Spleen (tissue), 11 donors: ENCODE data around the gene NXN. TPM values are rescaled to one million over a fixed set of nuclear protein-coding genes. Genes with fewer than 3 reads are reported as not detected.

Experiments
- DNase-seq: peaks from one replicate; pipeline ENCODE4 v3.0.0-alpha.2; 2020
- H3K27ac ChIP-seq, 8 donors: fragments of 200-600 bp; sonication (generic) in 7 of 8; 1 replicate in 4 of 8; 2 replicates in 4 of 8; pipeline versions ENCODE4 v1.5.0 to v1.8.0; 2016 to 2021; ENCODE audit warnings: inconsistent platforms in 4 of 8, mild to moderate bottlenecking in 4 of 8, moderate library complexity in 1 of 8
- H3K27me3 ChIP-seq, 7 donors: fragments of 200-600 bp; sonication (generic) in 6 of 7; replicated peaks in 1 of 7; 1 replicate in 4 of 7; 2 replicates in 3 of 7; pipeline versions ENCODE4 v1.5.0 to v1.8.0; 2016 to 2021; ENCODE audit warnings: inconsistent platforms in 3 of 7, mild to moderate bottlenecking in 1 of 7
- H3K36me3 ChIP-seq, 6 donors: fragments of 200-600 bp; sonication (generic) in 5 of 6; 1 replicate in 4 of 6; 2 replicates in 2 of 6; pipeline versions ENCODE4 v1.5.0 to v1.8.0; 2016 to 2021; ENCODE audit warnings: inconsistent platforms in 2 of 6
- H3K4me1 ChIP-seq, 6 donors: fragments of 200-600 bp; sonication (generic) in 5 of 6; 1 replicate in 3 of 6; 2 replicates in 3 of 6; pipeline versions ENCODE4 v1.5.0 to v1.8.0; 2016 to 2021; ENCODE audit warnings: inconsistent platforms in 3 of 6
- H3K4me3 ChIP-seq, 8 donors: fragments of 200-600 bp; sonication (generic) in 7 of 8; 1 replicate in 4 of 8; 2 replicates in 4 of 8; pipeline versions ENCODE4 v1.5.0 to v1.8.0; 2016 to 2021; ENCODE audit warnings: inconsistent platforms in 4 of 8, mild to moderate bottlenecking in 4 of 8, moderate library complexity in 2 of 8
- H3K9me3 ChIP-seq, 8 donors: fragments of 200-600 bp; sonication (generic) in 7 of 8; 1 replicate in 4 of 8; 2 replicates in 4 of 8; pipeline versions ENCODE4 v1.5.0 to v1.8.0; 2016 to 2021; ENCODE audit warnings: inconsistent platforms in 4 of 8
- CTCF ChIP-seq, 11 experiments: fragments of 200-600 bp in 7 of 11; fragments of 450-650 bp in 4 of 11; sonication (generic) in 4 of 11; IDR thresholded peaks in 8 of 11; conservative IDR thresholded peaks in 3 of 11; 1 replicate in 7 of 11; 2 replicates in 4 of 11; pipeline versions ENCODE4 v1.4.0 to v1.8.0; 2016 to 2021; ENCODE audit warnings: antibody characterized with exemption in 11 of 11, inconsistent platforms in 4 of 11, mild to moderate bottlenecking in 1 of 11
- POLR2A ChIP-seq, 3 donors: fragments of 450-650 bp; IDR thresholded peaks; one replicate each; pipeline ENCODE4 v1.5.1; 2017; ENCODE audit warnings: antibody characterized with exemption in 3 of 3, mild to moderate bottlenecking in 1 of 3
- POLR2AphosphoS5 ChIP-seq, 3 donors: sonication (generic); formaldehyde crosslinking; IDR thresholded peaks; one replicate each; pipeline ENCODE4 v1.5.1; 2017; ENCODE audit warnings: antibody characterized with exemption in 3 of 3
- WGBS, 5 donors: extraction: QIAGEN DNeasy Blood & Tissue Kit in 3 of 5; methylation state at CpG; one replicate each; pipeline versions ENCODE4 v1.1.5 to v1.1.7; 2013 to 2018; 5-methylcytosine and 5-hydroxymethylcytosine counted together
- intact Hi-C: fragments of 100-400 bp; cut with DNase I; formaldehyde crosslinking; loops from one replicate; pipeline ENCODE4 v1.15.0; 2023; ENCODE audit warnings: low total_unique reads
- polyA plus RNA-seq, 3 donors: library from polyadenylated mRNA; stranded (reverse); fragments of 200-250 nt; gene quantifications; one replicate each; pipeline ENCODE4 v1.2.1, GENCODE V29; 2013
- total RNA-seq, 7 donors: library from RNA; depleted of rRNA in 3 of 7; stranded (reverse); fragments of >200 nt in 3 of 7; fragmentation: NEBNext Ultra II Directional in 4 of 7; extraction: Animal tissue kit (Norgen Biotek cat#: 25700) in 4 of 7; gene quantifications; one replicate each; pipeline versions ENCODE4 v1.1.0 to v1.2.1, GENCODE V29; 2016 to 2021
- donor health status: healthy with polysubstance abuse.
- donor health status: DM: no; HTN: no; CAD: no; lungs with moderate emphysema.
- donor health status: DM: no; HTN: no; CAD: no.
- donor health status: Bipolar disorder and iron deficiency.
- donor health status: healthy.
- donor health status: DM: no; HTN: no; CAD: no.
- donor health status: DM: yes; HTN: yes; CAD: no.

NXN gene
- total and polyA plus RNA-seq, 10 donors, result 3.9 to 21.4 (median 10.3) TPM

- TF ChIP-seq POLR2AphosphoS5 (IDR thresholded peaks at IDR 0.05) (no peak), CTCF (IDR thresholded peaks at IDR 0.05 in 8 of 11, conservative IDR thresholded peaks at IDR 0.05 in 3 of 11) (no peak), POLR2A (IDR thresholded peaks at IDR 0.05) (no peak)
- no peaks in the 10 kb centered on the region for H3K36me3 ChIP-seq
Measured at GRCh38 chr17:880443-881269, 98.9 kb downstream of the NXN start.

GRCh38 chr17:879546-880442 lies 99.8 kb downstream of the NXN start:
- 41 to 54% (median 42%) methylated on average over 25 to 26 of the region's 26 CpGs for WGBS, 5 donors
- H3K27me3 ChIP-seq, result peaks cover 0 to 23% (median 0%) of the 10 kb centered on the region in 7 donors
- no peaks in the 10 kb centered on the region for H3K9me3 ChIP-seq
- no peak overlapping the region for H3K4me3 ChIP-seq
- no peaks in the 10 kb centered on the region for H3K36me3 ChIP-seq
- H3K4me1 ChIP-seq, result peaks cover 3 to 33% (median 17%) of the 10 kb centered on the region in 6 donors
- peak overlapping the region; percentile 8 to 85 (median 71) for H3K27ac ChIP-seq
- intact Hi-C loops, result loop anchor here (5.0 kb wide), 1 partner anchor 98 kb away; the partner anchor contains the start of gene NXN
- peak; percentile 79 for DNase-seq
- TF ChIP-seq POLR2AphosphoS5 (IDR thresholded peaks at IDR 0.05) (no peak), CTCF (IDR thresholded peaks at IDR 0.05 in 8 of 11, conservative IDR thresholded peaks at IDR 0.05 in 3 of 11) (peak in 10 of 11 experiments; percentile 16 to 68 (median 49))

More at GRCh38 chr17:880443-881269, 98.9 kb downstream of the NXN start:
- Histone ChIP-seq H3K27ac (peak overlapping the region in 7 of 8 donors; percentile 60 to 85 (median 74)), H3K4me1 (peaks cover 3 to 33% (median 17%) of the 10 kb centered on the region in 6 donors), H3K27me3 (peaks cover 0 to 21% (median 0%) of the 10 kb centered on the region in 7 donors), H3K9me3 (no peaks in the 10 kb centered on the region), H3K4me3 (no peak overlapping the region)
- no peak for DNase-seq
- WGBS, 5 donors, result 61 to 82% (median 74%) methylated on average over 15 of the region's 15 CpGs
- intact Hi-C loops, result loop anchor here (5.0 kb wide), 1 partner anchor 97 kb away; the partner anchor contains the start of gene NXN

- intact Hi-C loops, result no loop called here
- no peaks in the 10 kb centered on the region for H3K9me3 ChIP-seq
- no peak for DNase-seq
- peaks cover 0 to 27% (median 0%) of the 10 kb centered on the region in 7 donors for H3K27me3 ChIP-seq
- H3K4me1 ChIP-seq, result peaks cover 3 to 29% (median 15%) of the 10 kb centered on the region in 6 donors
- 77 to 86% (median 79%) methylated on average over 14 of the region's 14 CpGs for WGBS, 5 donors
- H3K36me3 ChIP-seq, result no peaks in the 10 kb centered on the region
- H3K4me3 ChIP-seq, result no peak overlapping the region
- peak overlapping the region in 2 of 8 donors; percentile 13 to 33 for H3K27ac ChIP-seq
- no peak for TF ChIP-seq CTCF (IDR thresholded peaks at IDR 0.05 in 8 of 11, conservative IDR thresholded peaks at IDR 0.05 in 3 of 11)
- TF ChIP-seq POLR2AphosphoS5 (IDR thresholded peaks at IDR 0.05), result no peak
Measured at GRCh38 chr17:877630-878029, 101.9 kb downstream of the NXN start.
